Astrocyte (in vitro differentiated cells and primary cell): ENCODE measurements around the gene MESP2. TPM values are rescaled to one million over a fixed set of nuclear protein-coding genes. Genes with fewer than 3 reads are reported as not detected.

ENCODE experiments used
- DNase-seq: peaks from one replicate; pipeline ENCODE4 v3.0.0-alpha.2; 2010; ENCODE audit warnings: low read depth
- FAIRE-seq: peaks from 2 replicates; lab custom pipeline; 2011; peaks lifted over from hg19 to GRCh38; lab: Jason Lieb, UNC
- H2AFZ ChIP-seq: 2 replicates; pipeline ENCODE4 v1.6.0; 2012; ENCODE audit warnings: low read depth, low read length, inconsistent platforms
- H3K27ac ChIP-seq: 2 replicates; pipeline ENCODE4 v1.5.1; 2011; ENCODE audit warnings: low read depth, low read length, inconsistent platforms
- H3K27me3 ChIP-seq: 2 replicates; pipeline ENCODE4 v1.6.0; 2011; ENCODE audit warnings: low read length, inconsistent platforms; ENCODE audit not compliant: insufficient read depth
- H3K36me3 ChIP-seq: 2 replicates; pipeline ENCODE4 v1.5.1; 2011; ENCODE audit warnings: low read length, inconsistent platforms; ENCODE audit not compliant: insufficient read depth
- H3K4me1 ChIP-seq: 2 replicates; pipeline ENCODE4 v1.5.1; 2011; ENCODE audit warnings: low read length, inconsistent platforms; ENCODE audit not compliant: insufficient read depth
- H3K4me2 ChIP-seq: 2 replicates; pipeline ENCODE4 v1.6.0; 2012; ENCODE audit warnings: low read length, inconsistent platforms
- H3K4me3 ChIP-seq: 2 replicates; pipeline ENCODE4 v1.5.1; 2011; ENCODE audit warnings: low read depth, mild to moderate bottlenecking, low read length, inconsistent platforms; ENCODE audit not compliant: insufficient read depth
- H3K79me2 ChIP-seq: 2 replicates; pipeline ENCODE4 v1.6.0; 2012; ENCODE audit warnings: mild to moderate bottlenecking, low read length, inconsistent platforms; ENCODE audit not compliant: insufficient read depth
- H3K9ac ChIP-seq: 2 replicates; pipeline ENCODE4 v1.6.0; 2012; ENCODE audit warnings: mild to moderate bottlenecking, low read length, inconsistent platforms
- H3K9me3 ChIP-seq: 2 replicates; pipeline ENCODE4 v1.5.1; 2012; ENCODE audit warnings: low read depth, mild to moderate bottlenecking, low read length, inconsistent platforms; ENCODE audit not compliant: insufficient read depth
- H4K20me1 ChIP-seq: 2 replicates; pipeline ENCODE4 v1.6.0; 2012; ENCODE audit warnings: low read length, inconsistent platforms; ENCODE audit not compliant: insufficient read depth
- H3K27ac Mint-ChIP-seq: one replicate; pipeline ENCODE4 v1.8.0; 2021; ENCODE audit warnings: mild to moderate bottlenecking, mixed read lengths; ENCODE audit not compliant: unreplicated experiment
- H3K27me3 Mint-ChIP-seq: one replicate; pipeline ENCODE4 v1.8.0; 2021; ENCODE audit warnings: low read depth, mixed read lengths; ENCODE audit not compliant: unreplicated experiment
- H3K36me3 Mint-ChIP-seq: one replicate; pipeline ENCODE4 v1.8.0; 2021; ENCODE audit warnings: low read depth, mixed read lengths; ENCODE audit not compliant: unreplicated experiment
- H3K4me1 Mint-ChIP-seq: one replicate; pipeline ENCODE4 v1.8.0; 2021; ENCODE audit warnings: low read depth, mixed read lengths; ENCODE audit not compliant: unreplicated experiment
- H3K4me3 Mint-ChIP-seq: one replicate; pipeline ENCODE4 v1.8.0; 2021; ENCODE audit warnings: mild to moderate bottlenecking, moderate library complexity, mixed read lengths; ENCODE audit not compliant: unreplicated experiment
- H3K9me3 Mint-ChIP-seq: one replicate; pipeline ENCODE4 v1.8.0; 2021; ENCODE audit warnings: mild to moderate bottlenecking, mixed read lengths; ENCODE audit not compliant: unreplicated experiment
- EZH2 ChIP-seq: IDR thresholded peaks from 2 replicates; pipeline ENCODE4 v1.6.1; 2012; ENCODE audit warnings: mild to moderate bottlenecking, low read length, inconsistent platforms; ENCODE audit not compliant: insufficient read depth
- total RNA-seq: library from RNA; stranded (reverse); gene quantifications from 2 replicates; pipeline ENCODE4 v1.2.1, GENCODE V29; 2021
- TF ChIP-seq, protein P1 (sequence below): IDR thresholded peaks from 2 replicates; pipeline ENCODE4 v1.5.1; 2011; ENCODE audit warnings: low read depth, mild to moderate bottlenecking, inconsistent platforms, low read length, moderate library complexity; ENCODE audit not compliant: insufficient read depth

MESP2 gene
- total RNA-seq, 1 donor from 2014 or later = not detected

DNA sequence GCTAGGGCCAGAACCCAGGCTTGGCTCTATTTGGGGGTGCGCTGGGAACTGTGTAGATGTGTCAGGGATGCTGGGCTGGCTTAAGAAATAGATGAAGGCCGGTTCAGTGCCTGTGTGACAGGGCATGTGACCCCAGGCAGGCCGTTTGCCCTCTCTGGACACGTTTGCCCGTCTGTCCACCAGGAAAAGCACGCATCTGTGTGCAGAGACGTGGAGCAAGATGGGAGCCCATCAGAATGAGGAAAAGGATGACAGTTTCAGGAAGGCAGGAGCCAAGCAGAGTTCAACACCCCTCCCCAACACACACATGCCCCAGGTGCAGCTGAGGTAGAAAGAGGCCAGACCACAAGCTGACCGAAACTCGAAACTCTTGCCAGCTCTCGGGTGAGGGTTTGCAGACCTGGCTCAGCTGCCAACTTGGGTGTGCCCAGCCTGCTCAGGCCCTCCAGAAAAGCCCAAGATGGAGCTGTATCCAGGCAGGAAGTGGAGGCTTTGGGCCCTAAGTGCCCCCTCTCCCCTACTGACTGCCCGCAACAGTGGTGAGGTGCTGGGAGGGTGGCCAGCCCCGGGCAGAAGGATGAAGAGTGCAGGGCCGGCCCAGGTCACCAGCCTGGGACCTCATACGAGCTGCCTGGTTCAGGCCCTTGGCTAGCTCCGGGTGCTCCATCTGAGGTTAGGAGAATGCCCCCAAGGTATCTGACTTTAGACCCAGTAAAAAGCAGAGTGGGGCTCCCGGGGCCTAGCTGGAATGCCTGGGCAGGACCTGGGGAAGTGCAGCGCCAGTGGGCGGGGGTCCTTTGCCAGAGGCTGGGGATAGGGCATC lies 14.9 kb upstream of the MESP2 start:
- Histone ChIP-seq H2AFZ (peak overlapping the region; percentile 14), H3K27me3 (no peaks in the 10 kb centered on the region), H3K4me1 (no peaks in the 10 kb centered on the region), H3K4me3 (no peak overlapping the region), H3K9me3 (no peaks in the 10 kb centered on the region), H3K36me3 (no peaks in the 10 kb centered on the region), H3K4me2 (no peak overlapping the region), H3K79me2 (no peaks in the 10 kb centered on the region), H4K20me1 (no peaks in the 10 kb centered on the region), H3K27ac (no peak overlapping the region), H3K9ac (no peak overlapping the region)
- DNase-seq (no peak), FAIRE-seq (no peak)
- Mint-ChIP-seq H3K27me3 (peaks cover 22% of the 10 kb centered on the region), H3K4me3 (no peak overlapping the region), H3K9me3 (no peaks in the 10 kb centered on the region), H3K27ac (no peak overlapping the region), H3K36me3 (no peaks in the 10 kb centered on the region), H3K4me1 (no peaks in the 10 kb centered on the region)
- TF ChIP-seq, protein P1, sequence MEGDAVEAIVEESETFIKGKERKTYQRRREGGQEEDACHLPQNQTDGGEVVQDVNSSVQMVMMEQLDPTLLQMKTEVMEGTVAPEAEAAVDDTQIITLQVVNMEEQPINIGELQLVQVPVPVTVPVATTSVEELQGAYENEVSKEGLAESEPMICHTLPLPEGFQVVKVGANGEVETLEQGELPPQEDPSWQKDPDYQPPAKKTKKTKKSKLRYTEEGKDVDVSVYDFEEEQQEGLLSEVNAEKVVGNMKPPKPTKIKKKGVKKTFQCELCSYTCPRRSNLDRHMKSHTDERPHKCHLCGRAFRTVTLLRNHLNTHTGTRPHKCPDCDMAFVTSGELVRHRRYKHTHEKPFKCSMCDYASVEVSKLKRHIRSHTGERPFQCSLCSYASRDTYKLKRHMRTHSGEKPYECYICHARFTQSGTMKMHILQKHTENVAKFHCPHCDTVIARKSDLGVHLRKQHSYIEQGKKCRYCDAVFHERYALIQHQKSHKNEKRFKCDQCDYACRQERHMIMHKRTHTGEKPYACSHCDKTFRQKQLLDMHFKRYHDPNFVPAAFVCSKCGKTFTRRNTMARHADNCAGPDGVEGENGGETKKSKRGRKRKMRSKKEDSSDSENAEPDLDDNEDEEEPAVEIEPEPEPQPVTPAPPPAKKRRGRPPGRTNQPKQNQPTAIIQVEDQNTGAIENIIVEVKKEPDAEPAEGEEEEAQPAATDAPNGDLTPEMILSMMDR = no peak
- no peak for TF ChIP-seq EZH2

DNA sequence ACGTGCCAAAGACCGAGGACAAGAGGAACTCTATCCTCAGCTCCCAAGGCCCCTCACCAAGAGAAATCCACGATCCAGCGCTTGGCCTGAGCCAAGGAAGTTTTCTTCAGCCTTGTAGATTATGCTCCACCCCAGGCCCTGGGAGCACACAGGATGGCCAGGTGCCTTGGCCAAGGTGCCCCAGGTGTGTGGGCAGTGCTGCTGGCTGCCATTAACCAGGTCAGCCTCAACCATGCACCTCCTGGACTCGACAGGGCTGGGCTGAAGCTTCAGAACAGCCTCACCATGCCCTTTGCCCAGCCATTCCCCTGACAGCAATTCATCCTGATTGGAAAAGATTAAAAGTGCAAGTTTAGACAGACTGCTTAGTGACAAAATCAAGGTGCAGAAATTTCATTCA lies 14.2 kb upstream of the MESP2 start:
- Histone ChIP-seq H3K36me3 (no peaks in the 10 kb centered on the region), H3K4me2 (no peak overlapping the region), H3K9me3 (no peaks in the 10 kb centered on the region), H3K27me3 (no peaks in the 10 kb centered on the region), H3K27ac (no peak overlapping the region), H2AFZ (no peak overlapping the region), H3K79me2 (no peaks in the 10 kb centered on the region), H4K20me1 (no peaks in the 10 kb centered on the region), H3K4me1 (no peaks in the 10 kb centered on the region), H3K4me3 (no peak overlapping the region), H3K9ac (no peak overlapping the region)
- no peaks in the 10 kb centered on the region for H3K4me1 Mint-ChIP-seq
- no peak for DNase-seq
- TF ChIP-seq, protein P1 = no peak
- no peak for TF ChIP-seq EZH2
- H3K36me3 Mint-ChIP-seq = no peaks in the 10 kb centered on the region
- FAIRE-seq = no peak
- no peak overlapping the region for H3K27ac Mint-ChIP-seq
- H3K9me3 Mint-ChIP-seq = no peaks in the 10 kb centered on the region
- no peak overlapping the region for H3K4me3 Mint-ChIP-seq
- peaks cover 25% of the 10 kb centered on the region for H3K27me3 Mint-ChIP-seq

DNA sequence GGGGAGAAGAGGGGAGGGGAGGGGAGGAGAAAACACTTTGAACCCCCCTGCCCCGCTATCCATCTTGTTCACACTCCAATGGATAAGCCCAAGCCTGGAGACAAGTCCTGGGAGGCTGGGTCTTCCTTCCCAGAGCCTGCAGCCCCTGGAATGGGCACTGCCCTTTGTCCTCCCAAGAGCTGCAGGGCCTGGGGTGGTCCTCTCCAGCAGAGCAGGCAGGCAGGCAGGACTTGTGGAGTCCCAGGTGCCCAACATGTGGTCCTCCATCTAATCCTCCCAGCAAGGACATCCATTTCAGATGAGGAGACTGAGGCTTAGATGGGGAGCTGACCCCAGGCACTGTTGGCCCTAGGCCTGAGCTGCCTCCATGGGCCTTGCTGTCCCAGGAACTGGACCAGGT lies 10.4 kb upstream of the MESP2 start:
- no peaks in the 10 kb centered on the region for H3K9me3 Mint-ChIP-seq
- H3K4me3 Mint-ChIP-seq = no peak overlapping the region
- Histone ChIP-seq H3K79me2 (no peaks in the 10 kb centered on the region), H3K4me3 (no peak overlapping the region), H3K4me1 (peaks cover 6% of the 10 kb centered on the region), H3K9ac (no peak overlapping the region), H3K36me3 (no peaks in the 10 kb centered on the region), H4K20me1 (no peaks in the 10 kb centered on the region), H3K27ac (no peak overlapping the region), H3K9me3 (no peaks in the 10 kb centered on the region), H3K4me2 (no peak overlapping the region), H3K27me3 (no peaks in the 10 kb centered on the region), H2AFZ (no peak overlapping the region)
- DNase-seq (no peak), FAIRE-seq (no peak)
- H3K27ac Mint-ChIP-seq = no peak overlapping the region
- H3K36me3 Mint-ChIP-seq = no peaks in the 10 kb centered on the region
- peaks cover 2% of the 10 kb centered on the region for H3K4me1 Mint-ChIP-seq
- no peak for TF ChIP-seq EZH2
- TF ChIP-seq, protein P1 = no peak
- peaks cover 17% of the 10 kb centered on the region for H3K27me3 Mint-ChIP-seq
